ENCODE results near the gene EHMT1.

GRCh38 chr9:137580954-137581322 is 37.9 kb upstream of the EHMT1 start:
- TF ChIP-seq EZH2 (IDR thresholded peaks at IDR 0.05; ENCODE audit: low read depth, low read length, severe bottlenecking) (no peak), POLR2A (IDR thresholded peaks at IDR 0.05; ENCODE audit: control extremely low read depth in 1 of 2, low read depth in 2 of 2, low read length in 2 of 2) (no peak), JUN (IDR thresholded peaks at IDR 0.05; ENCODE audit: low read depth, low read length) (no peak), HDAC6 (IDR thresholded peaks at IDR 0.05; ENCODE audit: low read depth, low read length) (no peak)
- TF ChIP-seq, protein P1, sequence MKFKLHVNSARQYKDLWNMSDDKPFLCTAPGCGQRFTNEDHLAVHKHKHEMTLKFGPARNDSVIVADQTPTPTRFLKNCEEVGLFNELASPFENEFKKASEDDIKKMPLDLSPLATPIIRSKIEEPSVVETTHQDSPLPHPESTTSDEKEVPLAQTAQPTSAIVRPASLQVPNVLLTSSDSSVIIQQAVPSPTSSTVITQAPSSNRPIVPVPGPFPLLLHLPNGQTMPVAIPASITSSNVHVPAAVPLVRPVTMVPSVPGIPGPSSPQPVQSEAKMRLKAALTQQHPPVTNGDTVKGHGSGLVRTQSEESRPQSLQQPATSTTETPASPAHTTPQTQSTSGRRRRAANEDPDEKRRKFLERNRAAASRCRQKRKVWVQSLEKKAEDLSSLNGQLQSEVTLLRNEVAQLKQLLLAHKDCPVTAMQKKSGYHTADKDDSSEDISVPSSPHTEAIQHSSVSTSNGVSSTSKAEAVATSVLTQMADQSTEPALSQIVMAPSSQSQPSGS (IDR thresholded peaks at IDR 0.05; ENCODE audit: low read length) = no peak

Data from H1 (cell line).